Body of pancreas (tissue), 4 donors: ENCODE data around the gene HELZ.

Experiments used
- POLR2A ChIP-seq, 3 donors: fragments of 450-650 bp; IDR thresholded peaks; one replicate each; pipeline ENCODE4 v1.6.1; 2016; ENCODE audit warnings: antibody characterized with exemption in 3 of 3, mild to moderate bottlenecking in 2 of 3
- TF ChIP-seq, protein P1 (sequence below), 7 experiments: fragments of 450-650 bp in 4 of 7; fragments of 200-600 bp in 3 of 7; sonication (generic) in 3 of 7; IDR thresholded peaks; one replicate each; pipeline ENCODE4 v1.5.1; 2016 to 2019; ENCODE audit warnings: antibody characterized with exemption in 7 of 7

DNA sequence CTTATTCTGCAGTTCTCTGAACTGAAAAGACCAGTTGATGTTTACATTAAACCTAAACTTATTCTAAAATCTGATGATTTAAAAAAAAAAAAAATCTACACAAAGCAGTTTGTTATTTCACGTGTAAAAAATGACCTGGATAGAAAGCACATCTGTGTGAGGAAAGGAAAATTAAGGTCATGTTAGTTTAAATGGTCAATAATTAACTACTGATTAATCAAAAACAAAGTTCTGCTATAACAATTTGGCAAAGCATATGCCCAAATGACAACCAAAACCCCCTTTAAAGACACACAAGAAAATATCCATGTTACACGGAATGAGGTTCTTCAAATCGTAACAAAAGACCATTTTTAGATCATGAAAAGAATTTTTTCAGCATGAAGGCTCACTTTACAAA is 170.2 kb downstream of the HELZ start:
- no peak for TF ChIP-seq POLR2A (IDR thresholded peaks at IDR 0.05)
- TF ChIP-seq, protein P1, sequence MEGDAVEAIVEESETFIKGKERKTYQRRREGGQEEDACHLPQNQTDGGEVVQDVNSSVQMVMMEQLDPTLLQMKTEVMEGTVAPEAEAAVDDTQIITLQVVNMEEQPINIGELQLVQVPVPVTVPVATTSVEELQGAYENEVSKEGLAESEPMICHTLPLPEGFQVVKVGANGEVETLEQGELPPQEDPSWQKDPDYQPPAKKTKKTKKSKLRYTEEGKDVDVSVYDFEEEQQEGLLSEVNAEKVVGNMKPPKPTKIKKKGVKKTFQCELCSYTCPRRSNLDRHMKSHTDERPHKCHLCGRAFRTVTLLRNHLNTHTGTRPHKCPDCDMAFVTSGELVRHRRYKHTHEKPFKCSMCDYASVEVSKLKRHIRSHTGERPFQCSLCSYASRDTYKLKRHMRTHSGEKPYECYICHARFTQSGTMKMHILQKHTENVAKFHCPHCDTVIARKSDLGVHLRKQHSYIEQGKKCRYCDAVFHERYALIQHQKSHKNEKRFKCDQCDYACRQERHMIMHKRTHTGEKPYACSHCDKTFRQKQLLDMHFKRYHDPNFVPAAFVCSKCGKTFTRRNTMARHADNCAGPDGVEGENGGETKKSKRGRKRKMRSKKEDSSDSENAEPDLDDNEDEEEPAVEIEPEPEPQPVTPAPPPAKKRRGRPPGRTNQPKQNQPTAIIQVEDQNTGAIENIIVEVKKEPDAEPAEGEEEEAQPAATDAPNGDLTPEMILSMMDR (IDR thresholded peaks at IDR 0.05) = no peak
